PFSK-1 (cell line): ENCODE results near the gene UBL3.

Experiments
- FOXP2 ChIP-seq: optimal IDR thresholded peaks from 2 replicates; pipeline ENCODE3; 2011; ENCODE audit warnings: borderline replicate concordance, control low read depth, inconsistent platforms; ENCODE audit not compliant: insufficient read depth; ENCODE audit errors: extremely low read length, extremely low read depth
- POLR2AphosphoS5 ChIP-seq: IDR thresholded peaks from 2 replicates; pipeline ENCODE4 v1.6.1; 2012; ENCODE audit warnings: low read depth, mild to moderate bottlenecking, control low read depth, low read length, moderate library complexity
- SIN3A ChIP-seq: IDR thresholded peaks from 2 replicates; pipeline ENCODE4 v1.6.1; 2012; ENCODE audit warnings: mild to moderate bottlenecking, low read length, moderate library complexity, borderline replicate concordance; ENCODE audit not compliant: insufficient read depth
- TAF1 ChIP-seq: IDR thresholded peaks from 2 replicates; pipeline ENCODE4 v1.6.1; 2012; ENCODE audit warnings: low read length, control low read depth, borderline replicate concordance; ENCODE audit not compliant: insufficient read depth
- TF ChIP-seq, protein P1 (sequence below), 2 experiments: IDR thresholded peaks; 2 replicates each; pipeline versions ENCODE4 v1.6.1 to v1.8.0; 2011 to 2012; ENCODE audit warnings: low read depth in 2 of 2, low read length in 2 of 2, control low read depth in 1 of 2, inconsistent platforms in 1 of 2, mild to moderate bottlenecking in 1 of 2, moderate library complexity in 1 of 2; ENCODE audit not compliant: insufficient read depth in 1 of 2

UBL3 gene

DNA sequence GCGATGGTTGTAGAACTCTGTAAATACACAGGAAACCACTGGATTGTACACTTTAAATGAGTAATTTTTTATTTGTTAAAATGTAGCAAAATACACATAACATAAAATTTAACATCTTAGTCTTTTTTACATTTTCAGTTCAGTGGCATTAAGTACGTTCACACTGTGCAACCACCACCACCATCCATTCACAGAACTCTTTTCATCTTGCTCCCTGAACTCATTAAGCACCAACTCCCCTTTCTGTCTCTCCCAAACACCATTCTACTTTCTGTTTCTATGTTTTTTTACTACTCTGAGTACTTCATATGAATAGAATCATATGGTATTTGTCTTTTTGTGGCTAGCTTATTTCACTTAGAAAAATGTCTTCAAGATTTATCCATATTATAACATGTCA is 2.7 kb upstream of the UBL3 start:
- TF ChIP-seq FOXP2 (no peak), POLR2AphosphoS5 (no peak), TAF1 (no peak)
- TF ChIP-seq, protein P1, sequence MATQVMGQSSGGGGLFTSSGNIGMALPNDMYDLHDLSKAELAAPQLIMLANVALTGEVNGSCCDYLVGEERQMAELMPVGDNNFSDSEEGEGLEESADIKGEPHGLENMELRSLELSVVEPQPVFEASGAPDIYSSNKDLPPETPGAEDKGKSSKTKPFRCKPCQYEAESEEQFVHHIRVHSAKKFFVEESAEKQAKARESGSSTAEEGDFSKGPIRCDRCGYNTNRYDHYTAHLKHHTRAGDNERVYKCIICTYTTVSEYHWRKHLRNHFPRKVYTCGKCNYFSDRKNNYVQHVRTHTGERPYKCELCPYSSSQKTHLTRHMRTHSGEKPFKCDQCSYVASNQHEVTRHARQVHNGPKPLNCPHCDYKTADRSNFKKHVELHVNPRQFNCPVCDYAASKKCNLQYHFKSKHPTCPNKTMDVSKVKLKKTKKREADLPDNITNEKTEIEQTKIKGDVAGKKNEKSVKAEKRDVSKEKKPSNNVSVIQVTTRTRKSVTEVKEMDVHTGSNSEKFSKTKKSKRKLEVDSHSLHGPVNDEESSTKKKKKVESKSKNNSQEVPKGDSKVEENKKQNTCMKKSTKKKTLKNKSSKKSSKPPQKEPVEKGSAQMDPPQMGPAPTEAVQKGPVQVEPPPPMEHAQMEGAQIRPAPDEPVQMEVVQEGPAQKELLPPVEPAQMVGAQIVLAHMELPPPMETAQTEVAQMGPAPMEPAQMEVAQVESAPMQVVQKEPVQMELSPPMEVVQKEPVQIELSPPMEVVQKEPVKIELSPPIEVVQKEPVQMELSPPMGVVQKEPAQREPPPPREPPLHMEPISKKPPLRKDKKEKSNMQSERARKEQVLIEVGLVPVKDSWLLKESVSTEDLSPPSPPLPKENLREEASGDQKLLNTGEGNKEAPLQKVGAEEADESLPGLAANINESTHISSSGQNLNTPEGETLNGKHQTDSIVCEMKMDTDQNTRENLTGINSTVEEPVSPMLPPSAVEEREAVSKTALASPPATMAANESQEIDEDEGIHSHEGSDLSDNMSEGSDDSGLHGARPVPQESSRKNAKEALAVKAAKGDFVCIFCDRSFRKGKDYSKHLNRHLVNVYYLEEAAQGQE (IDR thresholded peaks at IDR 0.05; ENCODE audit: insufficient read depth in 1 of 2, low read depth in 2 of 2, low read length in 2 of 2), result no peak

DNA sequence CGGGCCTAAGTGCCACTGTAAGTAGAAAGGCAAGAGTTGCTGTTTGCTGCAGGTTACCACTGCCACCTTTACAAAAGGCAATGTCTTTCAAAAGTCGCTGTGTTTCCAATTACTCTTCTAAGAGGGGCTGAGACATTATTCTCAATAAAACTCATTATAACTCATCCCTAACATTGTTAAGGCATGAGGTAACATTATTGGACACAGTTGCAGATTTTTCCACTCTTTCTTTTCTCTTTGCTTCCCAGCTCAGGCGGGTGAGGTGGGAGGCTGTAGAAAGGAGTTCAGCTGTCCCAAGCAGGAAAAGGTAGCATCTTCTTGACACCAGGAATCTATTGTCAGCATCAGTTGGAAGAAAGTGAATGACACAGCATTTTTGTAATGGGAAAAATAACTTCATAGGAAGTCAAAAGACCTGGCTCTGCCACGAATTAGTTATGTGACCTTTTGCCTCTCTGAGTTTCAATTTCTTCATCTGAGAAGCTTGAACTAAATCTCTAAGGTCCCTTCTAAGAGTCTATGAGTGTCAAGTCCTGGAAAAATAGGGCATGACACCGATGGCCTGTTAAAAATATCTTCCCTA is 2.1 kb upstream of the UBL3 start:
- TF ChIP-seq SIN3A, result no peak
- no peak for TF ChIP-seq POLR2AphosphoS5
- TF ChIP-seq FOXP2, result no peak
- TF ChIP-seq TAF1, result no peak
- TF ChIP-seq, protein P1 (IDR thresholded peaks at IDR 0.05; ENCODE audit: insufficient read depth in 1 of 2, low read depth in 2 of 2, low read length in 2 of 2), result no peak

DNA sequence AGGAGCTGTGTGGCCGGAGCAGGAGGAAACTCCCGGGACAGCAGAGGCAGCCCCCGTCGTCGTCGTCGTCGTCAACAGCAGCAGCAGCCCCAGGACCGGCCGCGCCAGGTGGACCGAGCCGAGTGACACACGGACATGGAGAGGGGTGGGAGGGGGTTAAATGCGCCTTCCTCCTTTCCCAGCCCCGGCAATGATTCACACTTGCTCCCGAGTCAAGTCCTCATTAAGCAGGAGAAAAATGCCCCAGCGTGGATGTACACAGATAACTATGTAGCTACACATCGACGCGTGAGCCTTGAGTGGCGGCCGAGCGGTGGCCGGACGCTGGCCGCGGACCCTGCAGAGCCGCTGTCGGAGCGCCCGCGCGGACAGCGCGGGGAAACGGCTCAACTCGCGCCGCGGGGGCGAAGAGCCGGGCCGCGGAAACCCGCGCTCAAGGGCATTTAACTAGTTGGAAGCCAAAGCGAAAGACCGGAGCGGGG is 645 bp downstream of the UBL3 start:
- TF ChIP-seq, protein P1 (IDR thresholded peaks at IDR 0.05; ENCODE audit: insufficient read depth in 1 of 2, low read depth in 2 of 2, low read length in 2 of 2), result no peak
- TF ChIP-seq POLR2AphosphoS5 (no peak), SIN3A (no peak), FOXP2 (no peak), TAF1 (no peak)

DNA sequence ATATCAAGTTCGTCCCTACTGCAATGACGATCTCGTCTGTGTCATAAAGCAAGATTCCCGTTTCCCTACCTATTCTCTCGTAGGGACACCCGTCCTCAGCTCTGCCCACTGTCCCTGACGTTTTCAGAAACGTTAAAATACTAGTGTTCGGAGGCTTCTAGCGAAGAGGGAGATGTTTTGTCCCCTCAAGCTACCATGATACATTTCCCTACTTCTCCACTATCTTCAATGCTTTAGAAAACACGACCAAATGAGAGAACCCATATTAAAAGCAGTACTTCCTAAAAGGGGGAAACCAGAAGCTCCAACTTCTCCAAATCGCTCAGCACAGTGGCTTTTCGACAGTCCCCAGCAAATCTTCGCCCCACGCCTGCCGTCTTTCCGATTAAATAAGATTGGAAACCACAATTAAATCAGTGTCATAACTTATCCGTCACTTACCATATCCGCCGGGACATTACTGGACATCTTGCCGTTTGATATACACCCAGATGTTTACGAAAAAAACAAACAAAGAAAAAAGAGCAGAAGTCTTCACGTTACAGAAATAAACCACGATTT is 1.3 kb downstream of the UBL3 start:
- TF ChIP-seq, protein P1 (IDR thresholded peaks at IDR 0.05; ENCODE audit: insufficient read depth in 1 of 2, low read depth in 2 of 2, low read length in 2 of 2), result no peak
- TF ChIP-seq TAF1 (no peak), POLR2AphosphoS5 (no peak), SIN3A (no peak)
